HG03521 (cell line): ENCODE results near the gene FBXO42.
"Not testable (repeated sequence)": the region's sequence is repeated elsewhere in the genome, so short reads cannot be mapped to it uniquely, and the experiment has no call there.

Experiments used
- ATAC-seq: cut with Tn5 transposase; IDR thresholded peaks from one replicate; pipeline ENCODE4 v1.9.1; 2021; ENCODE audit warnings: mild to moderate bottlenecking, moderate library complexity; ENCODE audit not compliant: unreplicated experiment

The FBXO42 gene

DNA sequence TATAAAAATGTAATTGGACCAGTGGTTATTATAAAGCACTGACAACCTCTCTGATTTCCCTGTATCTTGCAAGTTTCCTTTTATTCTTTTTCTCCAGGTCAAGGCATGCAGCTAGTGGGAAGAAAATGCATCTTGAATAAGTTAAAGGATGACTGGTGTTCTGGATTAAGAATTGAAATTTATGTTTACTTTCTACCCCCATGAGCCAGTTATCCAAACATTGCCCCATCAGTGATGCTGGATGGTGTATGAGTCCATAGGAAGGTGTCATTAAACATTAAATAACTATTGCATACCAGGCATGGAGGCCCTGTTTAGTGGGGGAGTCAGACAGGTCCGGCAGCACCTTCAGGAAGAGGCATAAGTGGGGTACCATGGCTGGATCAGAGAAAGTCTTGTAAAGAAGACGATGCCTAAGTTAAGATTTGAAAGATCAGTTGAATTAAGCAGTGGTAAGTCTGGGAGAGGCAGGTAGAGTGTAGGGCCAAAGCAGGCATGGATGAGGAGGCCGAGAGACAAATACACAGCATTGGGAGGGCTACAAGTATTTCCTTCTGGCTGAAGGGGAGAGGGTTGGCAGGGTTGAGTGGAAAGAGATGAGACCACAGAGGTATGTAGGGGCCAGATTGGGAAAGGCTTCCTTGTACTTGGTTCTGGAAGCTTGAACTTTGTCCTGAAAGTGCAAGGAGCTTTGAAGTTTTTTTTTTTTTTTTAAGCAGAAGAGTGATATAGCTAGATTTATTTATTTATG is 20.4 kb upstream of the FBXO42 start:
- ATAC-seq = no peak

DNA sequence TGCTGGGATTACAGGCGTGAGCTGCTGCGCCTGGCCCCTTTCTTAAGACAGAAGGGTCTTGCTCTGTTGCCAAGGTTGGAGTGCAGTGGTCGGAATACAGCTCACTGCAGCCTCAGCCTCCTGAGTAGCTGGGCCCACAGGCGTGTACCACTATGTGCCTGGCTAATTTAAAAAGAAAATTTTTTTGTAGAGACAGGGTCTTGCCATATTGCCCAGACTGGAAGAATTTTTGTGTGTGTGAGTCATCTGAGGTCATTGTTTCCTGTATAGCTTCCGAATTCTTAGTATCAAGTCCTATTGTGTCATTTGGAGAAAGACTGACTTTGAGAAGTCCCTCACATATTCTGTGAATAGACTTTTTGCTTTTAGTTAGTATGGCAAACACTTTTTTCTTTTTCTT is 19.4 kb upstream of the FBXO42 start:
- ATAC-seq = no peak

DNA sequence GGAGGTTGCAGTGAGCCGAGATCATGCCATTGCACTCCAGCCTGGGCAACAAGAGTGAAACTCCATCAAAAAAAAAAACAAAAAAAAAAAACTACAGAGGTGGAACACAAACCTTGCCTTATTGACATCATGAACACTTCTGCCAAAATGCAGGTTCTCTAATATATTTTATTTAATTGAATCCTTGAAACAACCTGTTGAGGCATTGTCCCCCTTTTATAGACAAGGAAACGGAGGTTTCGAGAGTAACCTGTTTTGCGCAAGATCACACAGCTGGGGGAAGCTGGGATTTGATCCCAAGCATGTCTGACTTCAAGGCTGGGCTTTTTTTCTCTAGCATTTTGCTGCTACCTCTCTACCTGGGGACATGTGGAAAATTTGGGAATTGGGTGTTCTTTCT is 17.5 kb upstream of the FBXO42 start:
- no peak for ATAC-seq

DNA sequence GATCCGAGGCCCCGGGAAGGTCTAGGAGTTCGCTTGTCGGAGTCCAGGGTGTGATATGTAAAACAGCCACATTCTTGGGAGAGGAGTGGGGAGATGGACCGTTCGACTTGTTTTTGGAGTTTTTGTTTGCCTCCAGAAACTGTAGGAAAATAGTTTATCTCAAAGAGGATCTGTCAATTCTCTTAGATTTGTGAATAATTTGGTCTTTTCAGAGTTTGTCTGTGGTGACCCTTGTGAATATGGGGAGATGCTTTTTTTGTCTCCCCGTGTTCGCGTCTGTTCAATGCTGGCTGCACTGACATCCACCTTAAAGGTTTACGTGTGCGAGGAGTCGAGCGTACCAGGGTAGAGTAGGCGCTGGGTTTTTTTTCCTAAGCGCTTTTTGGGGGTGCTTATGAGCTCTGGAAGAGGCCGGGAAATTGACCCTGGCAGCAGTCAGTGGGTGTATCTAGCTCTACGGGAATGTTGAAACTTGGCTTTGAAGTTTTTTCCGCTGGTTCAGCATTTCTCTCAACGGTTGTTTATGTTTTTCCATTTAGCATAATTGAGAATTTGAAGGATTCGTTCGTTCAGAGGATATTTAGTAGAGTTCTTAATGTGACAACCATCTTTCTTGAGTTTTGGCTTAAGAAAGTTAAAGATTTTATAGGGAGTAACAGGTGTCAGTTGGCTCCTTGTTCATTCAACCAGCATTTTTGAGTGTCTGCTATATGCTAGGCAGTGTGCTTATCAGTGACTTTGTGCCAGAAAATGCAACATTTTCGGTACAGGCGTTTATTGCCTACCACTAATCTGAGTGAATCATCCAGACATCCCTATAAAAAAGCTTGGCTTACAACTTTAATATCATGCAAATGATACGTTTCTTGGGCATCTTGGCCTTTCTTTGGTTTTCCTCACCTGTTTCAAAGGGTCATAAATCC is 15.9 kb upstream of the FBXO42 start:
- ATAC-seq = no peak

DNA sequence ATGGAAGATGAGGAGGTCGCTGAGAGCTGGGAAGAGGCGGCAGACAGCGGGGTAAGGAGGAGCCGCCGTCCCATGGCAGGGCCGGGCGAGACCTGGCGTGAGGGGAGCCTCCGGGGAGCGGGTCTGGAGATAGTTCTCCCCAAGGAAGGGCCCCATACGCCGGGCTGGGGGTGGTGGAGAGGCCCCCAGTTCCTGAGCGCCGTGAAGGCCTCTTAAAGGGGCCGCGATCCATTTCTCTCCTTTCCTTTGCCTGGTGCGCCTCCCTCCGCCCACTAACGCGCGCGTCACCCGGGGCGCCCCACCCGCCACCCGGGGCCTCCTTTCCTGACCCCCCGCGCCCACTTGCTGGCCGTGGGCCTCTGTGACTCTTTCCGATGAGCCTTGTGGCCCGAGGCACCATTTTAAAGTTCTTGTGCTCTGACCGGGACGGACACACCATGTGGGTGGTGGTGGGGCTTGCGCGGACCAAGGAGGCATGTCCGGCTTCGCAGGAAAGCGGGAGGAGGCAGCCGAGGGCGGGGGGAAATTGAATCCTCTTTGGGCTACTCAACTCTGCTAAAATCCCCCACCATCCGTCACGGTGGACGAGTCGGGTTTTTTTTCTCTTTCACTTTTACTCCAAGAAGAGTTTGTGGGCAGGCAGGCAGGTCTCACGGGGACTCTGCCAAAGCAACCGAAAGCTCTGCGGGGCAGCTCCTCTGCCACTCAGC is 15.1 kb upstream of the FBXO42 start:
- peak; percentile 49 for ATAC-seq

DNA sequence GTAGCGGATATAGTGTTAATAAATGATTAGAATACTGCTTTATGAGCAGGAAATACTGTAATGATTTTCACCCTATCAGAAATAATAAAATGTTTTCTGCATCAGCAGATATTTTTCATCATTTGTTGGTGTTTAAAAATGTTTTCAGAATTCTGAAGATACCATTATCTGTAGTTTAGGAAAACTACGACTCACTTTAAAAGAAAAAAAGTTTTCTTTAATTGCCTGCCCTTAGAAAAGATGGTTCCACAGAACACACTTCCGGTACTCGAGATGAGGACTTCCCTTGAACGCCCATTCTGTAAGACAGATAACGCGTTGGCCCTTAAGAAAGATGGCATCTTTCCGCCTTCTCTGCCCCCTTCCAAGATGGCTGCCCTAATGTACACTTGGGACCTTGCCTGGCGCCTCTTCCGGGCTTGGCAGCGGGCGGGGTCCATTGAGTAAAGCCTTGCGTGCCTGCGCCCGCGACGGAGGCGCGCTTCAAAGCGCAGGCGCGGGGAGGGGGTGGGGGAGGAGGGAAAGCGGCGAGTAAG is 14.5 kb upstream of the FBXO42 start, which contains the start of gene SZRD1:
SZRD1 (plus strand) TSS at position 521 of the 536 bp plus-strand sequence. CDS start 16 bp downstream, outside the sequence.
- peak; percentile 81 for ATAC-seq

DNA sequence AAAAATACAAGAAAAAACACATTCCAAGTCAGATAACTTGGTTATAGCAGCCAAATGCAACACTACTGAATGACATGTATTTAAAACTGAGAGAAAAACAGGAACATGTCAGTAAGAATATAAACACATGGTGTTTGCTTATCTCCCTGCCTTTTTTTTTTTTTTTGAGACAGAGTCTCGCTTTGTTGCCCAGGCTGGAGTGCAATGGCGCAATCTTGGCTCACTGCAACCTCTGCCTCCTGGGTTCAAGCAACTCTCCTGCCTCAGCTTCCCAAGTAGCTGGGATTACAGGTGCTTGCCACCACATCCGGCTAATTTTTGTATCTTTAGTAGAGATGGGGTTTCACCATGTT is 12.8 kb upstream of the FBXO42 start:
- not testable (repeated sequence) for ATAC-seq

DNA sequence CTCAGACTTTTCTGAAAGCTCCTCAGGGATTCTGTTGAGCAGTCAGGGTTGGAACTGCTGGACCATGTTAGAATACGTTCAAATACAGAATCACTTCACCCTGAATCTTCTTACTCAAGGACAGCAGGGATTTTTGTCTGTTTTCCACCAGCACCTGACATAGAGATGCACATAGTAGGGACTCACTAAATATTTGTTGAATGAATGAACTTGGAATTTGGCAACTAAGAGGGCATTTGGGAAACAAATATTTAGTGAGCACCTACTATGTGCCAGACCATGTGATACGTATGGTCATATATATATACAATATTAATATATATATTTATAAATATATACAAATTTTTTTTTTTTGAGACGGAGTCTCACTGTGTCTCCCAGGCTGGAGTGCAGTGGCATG is 4.6 kb upstream of the FBXO42 start:
- no peak for ATAC-seq

DNA sequence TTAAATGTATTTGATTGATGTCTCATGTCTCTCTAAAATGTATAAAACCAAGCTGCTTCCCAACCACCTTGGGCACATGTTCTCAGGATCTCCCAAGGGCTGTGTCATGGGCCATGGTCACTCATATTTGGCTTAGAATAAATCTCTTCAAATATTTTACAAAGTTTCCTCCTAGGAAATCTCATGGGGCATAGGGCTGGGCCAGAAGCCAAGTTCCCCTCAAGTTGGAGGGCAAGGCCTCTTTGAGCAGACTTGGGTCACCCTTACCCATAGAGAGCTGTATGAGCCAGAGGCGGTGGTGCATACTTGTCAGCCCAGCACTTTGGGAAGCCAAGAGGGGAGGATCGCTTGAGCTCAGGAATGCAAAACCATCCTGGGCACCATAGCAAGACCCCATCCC is 2.3 kb upstream of the FBXO42 start:
- ATAC-seq = no peak

DNA sequence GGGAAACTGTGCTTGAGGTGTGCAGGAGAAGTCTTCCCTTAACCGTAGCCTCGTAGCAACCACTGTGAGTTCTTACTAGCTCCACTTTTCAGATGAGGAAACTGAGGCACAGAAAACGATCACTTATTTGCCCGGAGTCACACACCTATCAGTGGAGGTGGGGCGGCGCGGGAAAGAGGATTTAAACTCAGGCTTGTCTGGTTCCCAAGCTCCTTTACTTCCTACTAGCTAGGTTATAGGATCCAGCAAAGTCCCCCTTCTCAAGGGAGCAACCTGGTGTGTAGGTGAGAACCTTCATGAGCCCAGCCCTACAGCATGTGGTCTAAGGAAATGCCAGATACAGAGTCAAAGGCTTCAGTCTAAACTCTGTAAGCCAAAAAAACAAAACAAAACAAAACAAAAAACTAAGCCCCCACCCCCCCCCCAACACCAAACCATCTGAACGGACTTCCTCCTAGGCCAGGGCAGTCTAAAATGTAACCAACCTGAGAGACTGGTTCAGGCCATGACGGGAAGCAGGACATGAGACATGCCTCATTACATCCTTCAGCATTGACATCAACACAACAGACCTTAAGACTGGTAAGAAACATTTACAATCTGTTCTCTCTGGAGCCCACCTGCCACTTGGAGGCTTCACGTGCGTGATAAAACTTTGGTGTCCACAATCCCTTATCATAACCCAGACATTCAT is 709 bp upstream of the FBXO42 start:
- no peak for ATAC-seq

DNA sequence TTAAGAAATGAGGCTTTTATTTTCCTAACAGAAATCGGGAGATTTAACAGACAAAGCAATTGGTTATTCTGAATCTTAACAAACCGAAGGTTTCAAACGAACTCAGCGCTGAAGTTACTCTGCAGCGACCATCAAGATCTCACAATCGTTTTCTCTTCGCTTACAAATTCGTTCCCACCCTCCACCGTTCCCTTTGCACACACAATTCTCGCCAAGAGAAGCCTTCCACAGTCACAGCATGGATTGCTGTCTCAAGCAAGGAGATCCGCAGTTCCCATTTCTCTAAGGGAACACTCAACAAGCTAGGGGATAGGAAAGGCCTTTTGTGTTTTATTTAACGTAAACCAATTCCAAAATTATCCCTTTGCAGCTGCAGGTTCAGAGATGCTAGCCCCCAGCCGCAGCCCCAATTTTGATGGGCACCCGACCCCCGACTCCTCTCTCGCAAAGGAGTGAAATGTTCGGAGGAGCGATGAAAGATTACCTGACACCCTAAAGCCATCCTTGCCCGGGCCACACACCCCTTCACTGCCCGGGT is 755 bp downstream of the FBXO42 start:
- ATAC-seq = no peak

DNA sequence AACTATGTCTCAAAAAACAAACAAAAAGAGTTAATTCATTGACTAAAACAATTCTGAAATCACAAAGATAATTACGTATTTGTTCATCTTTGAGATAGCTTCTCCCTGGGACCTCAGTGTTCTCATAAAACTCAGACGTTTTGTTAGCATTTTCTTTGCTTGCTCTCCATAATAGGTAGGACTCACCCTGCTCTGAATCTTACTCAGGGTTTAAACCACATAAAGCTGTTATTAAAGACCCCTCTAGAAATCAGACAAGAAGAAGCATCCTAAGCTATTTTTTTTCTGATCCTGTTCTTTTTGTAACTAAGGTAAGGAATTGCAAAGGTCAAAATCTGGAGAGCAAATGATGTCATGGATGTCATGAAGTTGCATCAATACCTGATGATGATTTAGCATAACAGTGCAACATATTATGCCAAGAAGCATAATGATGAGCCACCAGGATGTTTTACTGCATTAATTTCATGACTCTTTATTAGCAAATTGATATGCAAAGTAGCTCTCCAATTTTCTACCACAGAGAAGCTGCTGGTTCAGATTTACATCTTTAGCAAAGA is 2.4 kb downstream of the FBXO42 start:
- ATAC-seq = no peak

DNA sequence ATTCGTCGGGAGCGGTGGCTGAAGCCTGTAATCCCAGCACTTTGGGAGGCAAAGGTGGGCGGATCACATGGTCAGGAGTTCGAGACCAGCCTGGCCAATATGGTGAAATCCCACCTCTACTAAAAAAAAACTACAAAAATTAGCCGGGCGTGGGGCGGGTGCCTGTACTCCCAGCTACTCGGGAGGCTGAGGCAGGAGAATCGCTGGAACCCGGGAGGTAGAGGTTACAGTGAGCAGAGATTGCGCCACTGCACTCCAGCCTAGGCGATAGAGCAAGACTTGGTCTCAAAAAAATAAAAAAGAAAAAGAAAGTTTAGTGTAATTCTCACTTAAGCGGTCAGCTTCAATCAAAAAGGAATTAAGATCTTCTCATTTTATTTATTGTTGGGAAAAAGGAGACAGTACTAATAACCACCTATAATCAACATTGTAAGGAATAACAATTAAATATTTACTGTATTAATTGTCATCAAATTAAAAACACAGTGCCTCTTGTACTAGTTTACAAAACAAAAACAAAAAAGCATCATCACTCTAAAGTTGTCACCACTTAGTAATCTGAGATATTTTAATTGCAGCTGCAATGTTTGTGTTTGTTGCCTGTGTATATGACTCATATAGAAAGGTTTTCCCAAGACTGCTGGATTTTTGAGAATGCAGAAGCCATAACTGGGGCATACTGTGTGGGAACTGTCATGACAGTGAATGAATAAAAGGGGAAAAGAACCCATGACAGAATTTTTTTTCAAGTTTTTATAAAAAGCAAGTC is 3.7 kb downstream of the FBXO42 start:
- no peak for ATAC-seq

DNA sequence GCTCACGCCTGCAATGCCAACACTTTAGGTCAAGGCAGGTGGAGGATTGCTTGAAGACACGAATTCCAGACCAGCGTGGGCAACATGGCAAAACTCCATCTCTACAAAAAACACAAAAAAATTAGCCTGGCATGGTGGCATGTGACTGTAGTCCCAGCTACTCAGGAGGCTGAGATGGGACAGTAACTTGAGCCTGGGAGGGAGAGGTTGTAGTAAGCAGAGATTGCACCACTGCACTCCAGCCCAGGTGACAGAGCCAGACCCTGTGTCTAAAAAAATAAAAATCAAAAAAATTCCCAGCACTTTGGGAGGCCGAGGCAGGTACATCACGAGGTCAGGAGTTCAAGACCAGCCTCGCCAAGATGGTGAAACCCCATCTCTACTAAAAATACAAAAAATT is 9.0 kb downstream of the FBXO42 start:
- not testable (repeated sequence) for ATAC-seq

DNA sequence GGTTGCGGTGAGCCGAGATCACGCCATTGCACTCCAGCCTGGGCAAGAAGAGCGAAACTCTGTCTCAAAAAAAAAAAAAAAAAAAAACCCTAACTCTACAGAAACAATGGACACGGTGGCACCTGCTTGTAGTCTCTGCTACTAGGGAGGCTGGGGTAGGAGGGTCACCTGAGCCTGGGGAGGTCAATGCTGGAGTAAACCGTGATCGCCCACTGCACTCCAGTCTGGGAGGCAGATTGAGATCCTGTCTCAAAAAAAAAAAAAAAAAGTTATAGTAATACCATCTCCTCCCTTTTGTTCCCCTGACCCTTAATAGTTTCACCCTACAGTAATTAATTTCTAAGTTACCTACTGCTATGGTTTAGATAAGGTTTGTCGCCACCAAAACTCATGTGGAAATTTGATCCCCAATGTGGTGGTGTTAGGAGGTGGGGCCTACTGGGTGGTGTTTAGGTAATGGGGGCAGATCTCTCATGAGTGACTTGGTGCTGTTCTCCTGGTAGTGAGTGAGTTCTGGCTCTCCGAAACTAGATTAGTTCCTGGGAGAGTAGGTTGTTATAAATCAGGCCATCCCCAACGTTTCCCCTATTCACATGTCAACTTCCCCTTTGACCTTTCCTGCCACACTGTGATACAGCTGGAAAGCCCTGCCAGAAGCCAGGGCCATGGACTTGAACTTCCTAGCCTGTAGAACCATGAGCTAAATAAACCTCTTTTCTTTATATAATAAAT is 9.8 kb downstream of the FBXO42 start:
- no peak for ATAC-seq

DNA sequence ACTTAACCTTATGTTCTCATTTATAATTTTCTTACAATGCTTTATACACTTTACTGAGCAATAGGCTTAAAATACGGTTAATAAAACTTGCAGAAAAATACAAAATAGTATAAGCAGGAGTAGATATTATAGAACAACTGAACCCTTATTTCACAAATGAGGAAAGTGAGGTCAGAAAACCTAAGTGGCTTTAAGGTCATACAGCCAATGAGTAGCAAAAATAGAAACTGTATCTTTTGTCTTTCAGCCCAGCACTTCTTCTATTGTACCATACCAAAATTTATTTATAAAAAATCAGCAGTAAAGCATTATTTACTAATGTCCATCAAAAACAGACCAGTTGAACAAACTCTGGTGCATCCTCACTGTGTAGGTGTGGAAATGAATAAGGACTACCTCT is 11.6 kb downstream of the FBXO42 start:
- no peak for ATAC-seq

DNA sequence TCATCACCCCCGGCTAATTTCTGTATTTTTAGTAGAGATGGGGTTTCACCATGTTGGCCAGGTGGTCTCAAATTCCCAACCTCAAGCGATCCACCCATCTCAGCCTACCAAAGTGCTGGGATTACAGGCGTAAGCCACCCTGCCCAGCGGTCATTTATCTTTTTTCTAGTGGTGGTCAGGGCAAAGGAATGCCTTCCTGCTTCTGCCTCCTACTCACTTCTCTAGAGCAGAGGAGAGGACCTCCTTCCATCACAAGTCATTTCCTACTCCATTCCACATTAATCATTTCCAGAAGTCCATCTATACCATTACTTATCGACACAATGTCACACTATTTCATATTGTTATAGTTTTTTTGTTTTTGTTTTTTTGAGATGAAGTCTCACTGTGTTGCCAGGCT is 13.3 kb downstream of the FBXO42 start:
- no peak for ATAC-seq

DNA sequence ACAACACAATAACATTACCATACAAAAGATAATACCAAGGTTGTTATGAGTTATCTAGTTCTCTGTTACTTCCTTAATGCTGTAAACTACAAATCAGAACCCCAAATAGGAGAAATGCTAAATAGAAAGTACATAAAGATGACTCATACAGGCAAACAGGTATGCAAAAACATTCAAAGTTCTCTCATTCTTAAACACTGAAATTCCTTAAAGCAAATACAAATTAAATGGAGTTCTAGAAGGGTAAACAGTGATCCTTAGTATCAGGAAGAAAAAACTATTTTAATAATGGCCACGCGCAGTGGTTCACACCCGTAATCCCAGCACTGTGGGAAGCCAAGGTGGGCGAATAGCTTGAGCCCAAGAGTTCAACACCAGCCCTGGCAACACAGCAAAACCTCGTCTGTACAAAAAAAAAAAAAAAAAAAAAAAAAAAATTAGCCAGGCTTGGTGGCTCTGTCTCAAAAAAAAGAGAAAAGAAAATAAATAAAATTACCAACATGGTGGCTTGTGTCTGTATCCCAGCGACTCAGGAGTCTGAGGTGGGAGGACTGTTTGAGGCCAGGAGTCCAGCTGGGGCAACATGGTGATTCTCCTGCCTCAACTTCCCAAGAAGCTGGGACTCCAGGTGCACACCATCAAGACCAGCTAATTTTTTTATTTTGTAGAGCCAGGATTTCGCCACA is 17.5 kb downstream of the FBXO42 start:
- ATAC-seq = no peak
